NK-92 (cell line): ENCODE data around the gene SIMC1.

ENCODE experiments used
- DNase-seq: peaks from one replicate; lab custom pipeline; 2025; ENCODE audit not compliant: unreplicated experiment; lab: John Stamatoyannopoulos, UW

Gene SIMC1

DNA sequence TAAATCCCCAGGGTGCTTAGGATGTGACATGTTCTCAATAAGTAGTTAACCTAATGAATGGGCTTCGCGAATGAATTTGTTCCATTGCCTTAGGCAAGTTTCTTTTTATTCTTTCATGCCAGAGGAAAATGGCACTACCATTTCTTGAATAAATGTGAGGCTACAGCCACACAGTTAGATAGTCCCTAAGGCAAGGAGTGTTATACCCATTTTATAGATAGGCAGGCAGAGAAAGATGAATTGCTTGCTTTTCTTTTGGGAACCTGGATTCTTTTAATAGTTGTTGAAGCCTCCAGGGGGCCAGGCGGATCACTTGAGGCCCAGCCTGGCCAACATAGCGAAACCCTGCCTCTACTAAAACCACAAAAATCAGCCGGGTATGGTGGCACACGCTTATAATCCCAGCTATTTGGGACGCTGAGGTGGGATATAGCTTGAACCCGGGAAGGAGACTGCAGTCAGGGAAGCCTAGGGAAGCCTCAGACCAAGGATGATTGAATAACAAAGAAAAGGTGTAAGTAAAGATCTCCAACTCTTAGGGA is 149.2 kb downstream of the SIMC1 start:
- DNase-seq = no peak

- no peak for DNase-seq
Measured at GRCh38 chr5:176388003-176388443, 149.8 kb downstream of the SIMC1 start.

DNA sequence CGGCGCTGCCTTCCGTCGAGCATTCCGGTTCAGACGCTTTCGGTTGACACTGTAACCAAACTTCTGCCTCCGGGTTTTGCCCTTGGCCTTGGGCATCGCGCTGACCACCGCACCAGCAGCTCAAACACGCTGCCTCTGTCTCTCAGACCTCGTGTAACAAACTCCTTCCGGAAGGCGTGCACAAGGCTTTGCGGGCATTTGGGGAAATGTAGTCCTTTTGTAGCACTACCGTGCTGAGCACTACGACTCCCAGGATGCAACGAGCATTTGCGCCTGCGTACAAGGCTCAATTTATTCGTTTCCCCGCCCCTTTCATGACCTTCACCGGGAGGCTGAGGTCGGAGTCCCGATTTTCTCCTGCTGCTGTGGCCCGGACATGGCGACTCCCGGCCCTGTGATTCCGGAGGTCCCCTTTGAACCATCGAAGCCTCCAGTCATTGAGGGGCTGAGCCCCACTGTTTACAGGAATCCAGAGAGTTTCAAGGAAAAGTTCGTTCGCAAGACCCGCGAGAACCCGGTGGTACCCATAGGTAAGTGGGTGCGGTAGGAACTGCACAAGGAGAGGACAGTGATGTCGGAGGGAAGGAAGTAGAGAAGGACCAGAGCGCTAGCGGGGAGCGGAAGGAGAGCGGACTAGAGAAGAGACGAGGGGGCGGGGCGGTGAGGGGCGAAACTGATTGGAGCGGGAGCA is 150.4 kb downstream of the SIMC1 start, which contains the start of the genes HIGD2A and NOP16:
Gene HIGD2A, plus strand, starts transcription at position 308 of the 691 bp plus-strand sequence. Its CDS starts 69 bp downstream, at position 377.
Gene NOP16, minus strand, starts transcription at position 155 of the 691 bp plus-strand sequence. Its CDS starts 59 bp downstream, at position 96.
- peak; percentile 95 for DNase-seq

GRCh38 chr5:176389135-176390123 is 151.2 kb downstream of the SIMC1 start:
- no peak for DNase-seq

GRCh38 chr5:176391479-176391878 is 153.3 kb downstream of the SIMC1 start:
- no peak for DNase-seq

DNA sequence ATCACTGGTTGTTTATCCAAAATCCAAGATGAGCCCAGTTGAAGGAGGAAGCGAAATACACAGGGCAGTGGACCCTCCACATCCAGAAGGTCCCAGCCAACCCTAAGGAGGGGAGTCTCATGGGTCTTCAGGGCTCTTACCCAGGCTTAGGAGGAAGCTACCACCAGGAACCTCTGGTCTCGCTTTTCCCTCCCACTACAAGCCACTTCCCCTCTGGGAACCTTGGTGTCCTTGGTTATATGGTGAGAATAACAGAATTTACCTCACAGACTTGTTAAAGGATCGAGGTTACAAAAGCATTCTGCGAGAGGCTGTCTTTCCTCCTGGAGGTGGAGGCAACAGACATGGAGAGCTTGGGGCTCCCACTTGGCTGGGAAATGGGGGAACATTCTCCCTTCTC is 153.8 kb downstream of the SIMC1 start:
- DNase-seq = no peak

- no peak for DNase-seq
Measured at GRCh38 chr5:176392526-176392925, 154.3 kb downstream of the SIMC1 start.

- DNase-seq = no peak
Measured at GRCh38 chr5:176394096-176394495, 155.9 kb downstream of the SIMC1 start.

DNA sequence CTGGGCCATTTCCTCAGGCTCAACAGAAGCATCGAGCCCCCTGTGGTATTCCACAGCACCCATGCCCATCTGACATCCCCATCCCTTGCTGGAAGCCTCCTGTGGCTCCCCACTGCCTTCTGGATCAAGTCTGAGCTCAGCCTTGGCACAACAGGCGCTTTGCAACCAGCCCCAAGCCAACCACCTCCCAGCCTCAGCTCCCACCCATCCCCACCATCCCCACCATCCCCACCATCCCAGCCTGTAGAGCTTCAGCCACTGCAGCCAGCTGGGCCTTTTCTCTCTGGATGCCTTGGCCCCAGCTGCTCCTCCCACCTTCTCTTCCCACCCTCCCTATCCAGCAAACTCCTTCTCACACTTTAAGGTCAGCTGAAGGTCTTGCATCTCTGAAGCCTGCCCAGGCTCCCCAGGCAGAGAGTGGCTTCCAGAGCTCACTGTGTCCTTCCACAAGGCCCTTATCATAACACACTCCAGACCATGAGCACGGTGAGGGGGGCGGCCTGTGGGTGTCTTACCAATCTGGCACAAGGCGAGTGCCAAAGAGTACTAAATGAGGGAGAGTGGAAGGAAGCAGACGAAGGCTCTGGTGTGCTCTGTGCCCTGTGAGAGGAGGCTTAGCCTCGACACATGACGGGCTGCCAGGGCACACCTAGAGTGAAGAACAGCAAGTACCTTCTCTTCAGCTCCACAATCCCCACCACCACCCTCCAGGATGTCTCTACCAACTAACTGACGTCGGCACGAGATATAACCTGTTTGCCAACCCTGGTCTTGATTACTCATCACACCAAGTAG is 156.9 kb downstream of the SIMC1 start:
- DNase-seq = no peak
